ENCODE measurements around the gene OR12D3.

The OR12D3 gene

DNA sequence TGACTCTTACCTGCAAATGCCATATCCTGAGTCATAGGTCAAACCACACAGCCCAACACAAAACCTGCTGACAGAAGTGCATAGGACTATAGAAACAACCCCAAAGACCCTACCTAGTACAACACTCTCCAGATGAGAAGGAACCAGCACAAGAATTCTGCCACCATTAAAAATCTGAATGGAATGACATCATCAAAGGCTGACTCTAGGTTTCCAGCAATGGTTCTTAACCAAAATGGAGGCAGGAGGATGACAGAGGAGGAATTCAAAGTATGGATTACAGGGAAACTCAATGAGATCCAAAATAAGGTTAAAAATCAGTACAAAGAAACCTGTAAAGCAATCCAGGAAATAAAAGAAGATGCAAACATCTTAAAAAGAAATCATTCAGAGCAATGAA lies 42.4 kb downstream of the OR12D3 start:
- no peaks in the 10 kb centered on the region for H3K9me2 ChIP-seq (replicated peaks; ENCODE audit: insufficient read depth, low read length)
- 0 out of 2 replicates have a peak, but pooled peaks cover 4% of the 10 kb centered on the region for H3K27me3 ChIP-seq (ENCODE audit: low read length)
- no peak overlapping the region for H3K9ac ChIP-seq (ENCODE audit: low read length)
- no peaks in the 10 kb centered on the region for H3K9me3 ChIP-seq (ENCODE audit: insufficient read depth, low read length)
- H3K27ac ChIP-seq (ENCODE audit: low read depth, low read length) = no peak overlapping the region
- no peaks in the 10 kb centered on the region for H4K20me1 ChIP-seq (ENCODE audit: low read depth, low read length)
- no peak overlapping the region for H3K4me2 ChIP-seq (ENCODE audit: low read depth, low read length, poor library complexity, severe bottlenecking)
- H3F3A ChIP-seq (ENCODE audit: insufficient read depth) = no peaks in the 10 kb centered on the region
- no peaks in the 10 kb centered on the region for H3K36me3 ChIP-seq (ENCODE audit: low read length)
- no peak overlapping the region for H3K4me3 ChIP-seq (ENCODE audit: insufficient read depth, low read length, poor library complexity, severe bottlenecking)
- TF ChIP-seq, protein P1, sequence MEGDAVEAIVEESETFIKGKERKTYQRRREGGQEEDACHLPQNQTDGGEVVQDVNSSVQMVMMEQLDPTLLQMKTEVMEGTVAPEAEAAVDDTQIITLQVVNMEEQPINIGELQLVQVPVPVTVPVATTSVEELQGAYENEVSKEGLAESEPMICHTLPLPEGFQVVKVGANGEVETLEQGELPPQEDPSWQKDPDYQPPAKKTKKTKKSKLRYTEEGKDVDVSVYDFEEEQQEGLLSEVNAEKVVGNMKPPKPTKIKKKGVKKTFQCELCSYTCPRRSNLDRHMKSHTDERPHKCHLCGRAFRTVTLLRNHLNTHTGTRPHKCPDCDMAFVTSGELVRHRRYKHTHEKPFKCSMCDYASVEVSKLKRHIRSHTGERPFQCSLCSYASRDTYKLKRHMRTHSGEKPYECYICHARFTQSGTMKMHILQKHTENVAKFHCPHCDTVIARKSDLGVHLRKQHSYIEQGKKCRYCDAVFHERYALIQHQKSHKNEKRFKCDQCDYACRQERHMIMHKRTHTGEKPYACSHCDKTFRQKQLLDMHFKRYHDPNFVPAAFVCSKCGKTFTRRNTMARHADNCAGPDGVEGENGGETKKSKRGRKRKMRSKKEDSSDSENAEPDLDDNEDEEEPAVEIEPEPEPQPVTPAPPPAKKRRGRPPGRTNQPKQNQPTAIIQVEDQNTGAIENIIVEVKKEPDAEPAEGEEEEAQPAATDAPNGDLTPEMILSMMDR (IDR thresholded peaks at IDR 0.05; ENCODE audit: insufficient read depth, low read length, poor library complexity, severe bottlenecking) = no peak
- TF ChIP-seq EZH2phosphoT487 (conservative IDR thresholded peaks at IDR 0.05; ENCODE audit: low read length) = no peak
- H2AFZ ChIP-seq (ENCODE audit: low read depth, low read length, severe bottlenecking) = no peak overlapping the region
- H3K79me2 ChIP-seq (ENCODE audit: insufficient read depth, low read length) = no peaks in the 10 kb centered on the region

DNA sequence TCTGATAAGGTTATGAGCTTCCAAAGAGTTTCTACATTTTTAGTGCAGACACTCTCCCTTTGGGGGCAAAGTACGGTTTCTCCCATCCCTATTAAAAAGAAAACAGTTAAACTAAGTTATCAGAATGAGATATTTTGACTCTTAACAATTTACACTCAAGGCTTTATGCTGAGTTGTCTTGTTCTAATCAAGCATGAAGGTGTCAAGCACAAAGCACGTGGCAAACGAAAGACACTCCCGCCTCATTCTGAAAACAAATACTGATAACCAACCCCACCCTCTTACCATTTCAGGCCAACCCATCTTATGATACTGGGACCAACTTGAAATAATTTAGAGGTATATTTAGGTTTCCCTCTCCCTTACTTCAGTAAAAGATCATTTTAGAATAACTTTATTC lies 49.3 kb downstream of the OR12D3 start:
- Histone ChIP-seq H2AFZ (ENCODE audit: low read depth, low read length, severe bottlenecking) (no peak overlapping the region), H3K4me3 (ENCODE audit: insufficient read depth, low read length, poor library complexity, severe bottlenecking) (no peak overlapping the region), H3F3A (ENCODE audit: insufficient read depth) (no peaks in the 10 kb centered on the region), H3K9ac (ENCODE audit: low read length) (no peak overlapping the region), H3K79me2 (ENCODE audit: insufficient read depth, low read length) (no peaks in the 10 kb centered on the region), H3K9me3 (ENCODE audit: insufficient read depth, low read length) (no peaks in the 10 kb centered on the region), H3K9me2 (replicated peaks; ENCODE audit: insufficient read depth, low read length) (no peaks in the 10 kb centered on the region), H4K20me1 (ENCODE audit: low read depth, low read length) (no peaks in the 10 kb centered on the region), H3K27me3 (ENCODE audit: low read length) (no peaks in the 10 kb centered on the region), H3K27ac (ENCODE audit: low read depth, low read length) (no peak overlapping the region), H3K36me3 (ENCODE audit: low read length) (no peaks in the 10 kb centered on the region), H3K4me2 (ENCODE audit: low read depth, low read length, poor library complexity, severe bottlenecking) (no peak overlapping the region)
- TF ChIP-seq, protein P1 (IDR thresholded peaks at IDR 0.05; ENCODE audit: insufficient read depth, low read length, poor library complexity, severe bottlenecking) = no peak
- TF ChIP-seq EZH2phosphoT487 (conservative IDR thresholded peaks at IDR 0.05; ENCODE audit: low read length) = no peak

All from SU-DHL-6 (cell line).